ENCODE measurements around the gene NUDCD2. TPM values are rescaled to one million over a fixed set of nuclear protein-coding genes. Genes with fewer than 3 reads are reported as not detected.
A peak's percentile ranks its signal among the peaks of the same experiment; 100 is the strongest.

NUDCD2 gene
- total and polyA plus RNA-seq, 9 of the 15 experiments (the other 6 are each of a cell fraction or from before 2014, with no cell fraction given): 14.6 to 76.9 (median 32.5) TPM

DNA sequence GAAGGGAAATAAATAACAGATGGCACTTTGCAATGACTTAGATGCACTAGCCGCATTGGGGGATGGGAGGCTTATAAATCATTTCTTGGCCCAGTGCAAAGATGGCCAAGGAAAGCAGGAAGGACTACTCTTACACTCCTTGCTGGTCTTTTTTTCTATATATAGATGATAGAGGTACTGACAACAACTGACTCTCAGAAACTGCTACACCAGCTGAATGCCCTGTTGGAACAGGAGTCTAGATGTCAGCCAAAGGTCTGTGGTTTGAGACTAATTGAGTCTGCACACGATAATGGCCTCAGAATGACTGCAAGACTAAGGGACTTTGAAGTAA, 20.8 kb downstream of the NUDCD2 start (continued):
- TF ChIP-seq, protein P1, sequence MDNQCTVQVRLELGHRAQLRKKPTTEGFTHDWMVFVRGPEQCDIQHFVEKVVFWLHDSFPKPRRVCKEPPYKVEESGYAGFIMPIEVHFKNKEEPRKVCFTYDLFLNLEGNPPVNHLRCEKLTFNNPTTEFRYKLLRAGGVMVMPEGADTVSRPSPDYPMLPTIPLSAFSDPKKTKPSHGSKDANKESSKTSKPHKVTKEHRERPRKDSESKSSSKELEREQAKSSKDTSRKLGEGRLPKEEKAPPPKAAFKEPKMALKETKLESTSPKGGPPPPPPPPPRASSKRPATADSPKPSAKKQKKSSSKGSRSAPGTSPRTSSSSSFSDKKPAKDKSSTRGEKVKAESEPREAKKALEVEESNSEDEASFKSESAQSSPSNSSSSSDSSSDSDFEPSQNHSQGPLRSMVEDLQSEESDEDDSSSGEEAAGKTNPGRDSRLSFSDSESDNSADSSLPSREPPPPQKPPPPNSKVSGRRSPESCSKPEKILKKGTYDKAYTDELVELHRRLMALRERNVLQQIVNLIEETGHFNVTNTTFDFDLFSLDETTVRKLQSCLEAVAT (IDR thresholded peaks at IDR 0.05): 0 out of 4 replicates have a peak, but pooled peaks of 1 of the 2 experiments have one; percentile 65
- TF ChIP-seq ZNF436 (CRISPR knock-in tag; IDR thresholded peaks at IDR 0.05): no peak
- TF ChIP-seq DIDO1 (tag; IDR thresholded peaks at IDR 0.05; ENCODE audit: low read depth): no peak
- 0 out of 2 replicates have a peak, but pooled peaks have one; percentile 16 for TF ChIP-seq DPF2 (IDR thresholded peaks at IDR 0.05)
- no peak for TF ChIP-seq CEBPZ (IDR thresholded peaks at IDR 0.05; ENCODE audit: borderline replicate concordance, low read depth, low read length)
- peak; percentile 26; the same call in 1 of the 2 replicates for TF ChIP-seq VEZF1 (CRISPR knock-in tag; IDR thresholded peaks at IDR 0.05)
- TF ChIP-seq ZNF239 (CRISPR knock-in tag; IDR thresholded peaks at IDR 0.05): no peak
- TF ChIP-seq, protein P2, sequence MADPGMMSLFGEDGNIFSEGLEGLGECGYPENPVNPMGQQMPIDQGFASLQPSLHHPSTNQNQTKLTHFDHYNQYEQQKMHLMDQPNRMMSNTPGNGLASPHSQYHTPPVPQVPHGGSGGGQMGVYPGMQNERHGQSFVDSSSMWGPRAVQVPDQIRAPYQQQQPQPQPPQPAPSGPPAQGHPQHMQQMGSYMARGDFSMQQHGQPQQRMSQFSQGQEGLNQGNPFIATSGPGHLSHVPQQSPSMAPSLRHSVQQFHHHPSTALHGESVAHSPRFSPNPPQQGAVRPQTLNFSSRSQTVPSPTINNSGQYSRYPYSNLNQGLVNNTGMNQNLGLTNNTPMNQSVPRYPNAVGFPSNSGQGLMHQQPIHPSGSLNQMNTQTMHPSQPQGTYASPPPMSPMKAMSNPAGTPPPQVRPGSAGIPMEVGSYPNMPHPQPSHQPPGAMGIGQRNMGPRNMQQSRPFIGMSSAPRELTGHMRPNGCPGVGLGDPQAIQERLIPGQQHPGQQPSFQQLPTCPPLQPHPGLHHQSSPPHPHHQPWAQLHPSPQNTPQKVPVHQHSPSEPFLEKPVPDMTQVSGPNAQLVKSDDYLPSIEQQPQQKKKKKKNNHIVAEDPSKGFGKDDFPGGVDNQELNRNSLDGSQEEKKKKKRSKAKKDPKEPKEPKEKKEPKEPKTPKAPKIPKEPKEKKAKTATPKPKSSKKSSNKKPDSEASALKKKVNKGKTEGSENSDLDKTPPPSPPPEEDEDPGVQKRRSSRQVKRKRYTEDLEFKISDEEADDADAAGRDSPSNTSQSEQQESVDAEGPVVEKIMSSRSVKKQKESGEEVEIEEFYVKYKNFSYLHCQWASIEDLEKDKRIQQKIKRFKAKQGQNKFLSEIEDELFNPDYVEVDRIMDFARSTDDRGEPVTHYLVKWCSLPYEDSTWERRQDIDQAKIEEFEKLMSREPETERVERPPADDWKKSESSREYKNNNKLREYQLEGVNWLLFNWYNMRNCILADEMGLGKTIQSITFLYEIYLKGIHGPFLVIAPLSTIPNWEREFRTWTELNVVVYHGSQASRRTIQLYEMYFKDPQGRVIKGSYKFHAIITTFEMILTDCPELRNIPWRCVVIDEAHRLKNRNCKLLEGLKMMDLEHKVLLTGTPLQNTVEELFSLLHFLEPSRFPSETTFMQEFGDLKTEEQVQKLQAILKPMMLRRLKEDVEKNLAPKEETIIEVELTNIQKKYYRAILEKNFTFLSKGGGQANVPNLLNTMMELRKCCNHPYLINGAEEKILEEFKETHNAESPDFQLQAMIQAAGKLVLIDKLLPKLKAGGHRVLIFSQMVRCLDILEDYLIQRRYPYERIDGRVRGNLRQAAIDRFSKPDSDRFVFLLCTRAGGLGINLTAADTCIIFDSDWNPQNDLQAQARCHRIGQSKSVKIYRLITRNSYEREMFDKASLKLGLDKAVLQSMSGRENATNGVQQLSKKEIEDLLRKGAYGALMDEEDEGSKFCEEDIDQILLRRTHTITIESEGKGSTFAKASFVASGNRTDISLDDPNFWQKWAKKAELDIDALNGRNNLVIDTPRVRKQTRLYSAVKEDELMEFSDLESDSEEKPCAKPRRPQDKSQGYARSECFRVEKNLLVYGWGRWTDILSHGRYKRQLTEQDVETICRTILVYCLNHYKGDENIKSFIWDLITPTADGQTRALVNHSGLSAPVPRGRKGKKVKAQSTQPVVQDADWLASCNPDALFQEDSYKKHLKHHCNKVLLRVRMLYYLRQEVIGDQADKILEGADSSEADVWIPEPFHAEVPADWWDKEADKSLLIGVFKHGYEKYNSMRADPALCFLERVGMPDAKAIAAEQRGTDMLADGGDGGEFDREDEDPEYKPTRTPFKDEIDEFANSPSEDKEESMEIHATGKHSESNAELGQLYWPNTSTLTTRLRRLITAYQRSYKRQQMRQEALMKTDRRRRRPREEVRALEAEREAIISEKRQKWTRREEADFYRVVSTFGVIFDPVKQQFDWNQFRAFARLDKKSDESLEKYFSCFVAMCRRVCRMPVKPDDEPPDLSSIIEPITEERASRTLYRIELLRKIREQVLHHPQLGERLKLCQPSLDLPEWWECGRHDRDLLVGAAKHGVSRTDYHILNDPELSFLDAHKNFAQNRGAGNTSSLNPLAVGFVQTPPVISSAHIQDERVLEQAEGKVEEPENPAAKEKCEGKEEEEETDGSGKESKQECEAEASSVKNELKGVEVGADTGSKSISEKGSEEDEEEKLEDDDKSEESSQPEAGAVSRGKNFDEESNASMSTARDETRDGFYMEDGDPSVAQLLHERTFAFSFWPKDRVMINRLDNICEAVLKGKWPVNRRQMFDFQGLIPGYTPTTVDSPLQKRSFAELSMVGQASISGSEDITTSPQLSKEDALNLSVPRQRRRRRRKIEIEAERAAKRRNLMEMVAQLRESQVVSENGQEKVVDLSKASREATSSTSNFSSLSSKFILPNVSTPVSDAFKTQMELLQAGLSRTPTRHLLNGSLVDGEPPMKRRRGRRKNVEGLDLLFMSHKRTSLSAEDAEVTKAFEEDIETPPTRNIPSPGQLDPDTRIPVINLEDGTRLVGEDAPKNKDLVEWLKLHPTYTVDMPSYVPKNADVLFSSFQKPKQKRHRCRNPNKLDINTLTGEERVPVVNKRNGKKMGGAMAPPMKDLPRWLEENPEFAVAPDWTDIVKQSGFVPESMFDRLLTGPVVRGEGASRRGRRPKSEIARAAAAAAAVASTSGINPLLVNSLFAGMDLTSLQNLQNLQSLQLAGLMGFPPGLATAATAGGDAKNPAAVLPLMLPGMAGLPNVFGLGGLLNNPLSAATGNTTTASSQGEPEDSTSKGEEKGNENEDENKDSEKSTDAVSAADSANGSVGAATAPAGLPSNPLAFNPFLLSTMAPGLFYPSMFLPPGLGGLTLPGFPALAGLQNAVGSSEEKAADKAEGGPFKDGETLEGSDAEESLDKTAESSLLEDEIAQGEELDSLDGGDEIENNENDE (IDR thresholded peaks at IDR 0.05; ENCODE audit: low read depth, low read length): no peak
- TF ChIP-seq PKNOX1 (IDR thresholded peaks at IDR 0.05): peak; percentile 65

All from K562 (cell line).